ENCODE data around the gene KLF5.

Gene KLF5

DNA sequence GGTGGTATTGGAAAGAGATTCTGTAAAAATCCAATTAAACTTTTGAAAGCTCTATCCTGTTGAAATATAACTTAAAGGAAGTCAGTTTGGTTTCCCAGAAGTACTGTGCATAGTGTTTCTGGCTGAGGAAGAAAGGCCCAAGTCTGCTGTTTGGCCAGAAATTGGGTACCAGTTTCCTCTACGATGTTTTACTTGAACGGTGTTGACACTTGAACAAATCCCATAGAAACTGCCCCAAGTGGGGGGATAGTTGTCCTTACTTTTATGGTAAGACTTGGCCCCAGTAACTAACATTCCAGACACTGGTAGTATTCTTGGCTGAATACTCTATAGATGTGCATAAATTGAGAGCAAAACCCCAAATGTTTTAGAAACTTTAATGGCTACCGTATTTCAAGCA lies 14.2 kb downstream of the KLF5 start:
- DNase-seq (ENCODE audit: low read depth, low spot score): no peak
- TF ChIP-seq, protein P1, sequence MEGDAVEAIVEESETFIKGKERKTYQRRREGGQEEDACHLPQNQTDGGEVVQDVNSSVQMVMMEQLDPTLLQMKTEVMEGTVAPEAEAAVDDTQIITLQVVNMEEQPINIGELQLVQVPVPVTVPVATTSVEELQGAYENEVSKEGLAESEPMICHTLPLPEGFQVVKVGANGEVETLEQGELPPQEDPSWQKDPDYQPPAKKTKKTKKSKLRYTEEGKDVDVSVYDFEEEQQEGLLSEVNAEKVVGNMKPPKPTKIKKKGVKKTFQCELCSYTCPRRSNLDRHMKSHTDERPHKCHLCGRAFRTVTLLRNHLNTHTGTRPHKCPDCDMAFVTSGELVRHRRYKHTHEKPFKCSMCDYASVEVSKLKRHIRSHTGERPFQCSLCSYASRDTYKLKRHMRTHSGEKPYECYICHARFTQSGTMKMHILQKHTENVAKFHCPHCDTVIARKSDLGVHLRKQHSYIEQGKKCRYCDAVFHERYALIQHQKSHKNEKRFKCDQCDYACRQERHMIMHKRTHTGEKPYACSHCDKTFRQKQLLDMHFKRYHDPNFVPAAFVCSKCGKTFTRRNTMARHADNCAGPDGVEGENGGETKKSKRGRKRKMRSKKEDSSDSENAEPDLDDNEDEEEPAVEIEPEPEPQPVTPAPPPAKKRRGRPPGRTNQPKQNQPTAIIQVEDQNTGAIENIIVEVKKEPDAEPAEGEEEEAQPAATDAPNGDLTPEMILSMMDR (IDR thresholded peaks at IDR 0.05; ENCODE audit: low read depth, low read length): no peak
- H3K4me3 ChIP-seq (ENCODE audit: low read depth, low read length): no peak overlapping the region
- in situ Hi-C loops (cut with HindIII; ENCODE audit: low sequenced_read_pairs): no loop called here

DNA sequence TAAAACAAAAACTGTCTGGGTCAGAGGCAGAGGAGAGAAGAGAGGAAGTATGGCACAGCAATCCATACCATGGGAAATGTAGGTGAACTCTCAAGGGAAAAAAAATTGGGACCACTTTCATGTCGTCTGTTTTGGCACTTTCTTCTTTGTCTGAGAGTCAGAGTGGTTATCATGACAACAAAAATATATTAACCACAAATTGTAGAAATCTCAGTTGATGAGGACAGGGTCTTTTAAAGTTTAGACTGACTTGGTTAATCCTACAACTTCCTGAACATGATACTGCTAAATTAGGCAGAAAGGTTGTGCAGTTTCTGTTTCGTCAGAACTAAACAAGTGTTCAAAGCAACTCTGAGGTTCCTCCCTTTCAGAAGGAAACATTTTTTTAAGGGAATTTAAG lies 15.2 kb downstream of the KLF5 start:
- in situ Hi-C loops (cut with HindIII; ENCODE audit: low sequenced_read_pairs): no loop called here
- no peak for DNase-seq (ENCODE audit: low read depth, low spot score)
- no peak overlapping the region for H3K4me3 ChIP-seq (ENCODE audit: low read depth, low read length)
- TF ChIP-seq, protein P1 (IDR thresholded peaks at IDR 0.05; ENCODE audit: low read depth, low read length): no peak

- TF ChIP-seq, protein P1 (IDR thresholded peaks at IDR 0.05; ENCODE audit: low read depth, low read length): no peak
- H3K4me3 ChIP-seq (ENCODE audit: low read depth, low read length): no peak overlapping the region
- in situ Hi-C loops (cut with HindIII; ENCODE audit: low sequenced_read_pairs): no loop called here
- DNase-seq (ENCODE audit: low read depth, low spot score): no peak
Measured at GRCh38 chr13:73074926-73075325, 16.1 kb downstream of the KLF5 start.

DNA sequence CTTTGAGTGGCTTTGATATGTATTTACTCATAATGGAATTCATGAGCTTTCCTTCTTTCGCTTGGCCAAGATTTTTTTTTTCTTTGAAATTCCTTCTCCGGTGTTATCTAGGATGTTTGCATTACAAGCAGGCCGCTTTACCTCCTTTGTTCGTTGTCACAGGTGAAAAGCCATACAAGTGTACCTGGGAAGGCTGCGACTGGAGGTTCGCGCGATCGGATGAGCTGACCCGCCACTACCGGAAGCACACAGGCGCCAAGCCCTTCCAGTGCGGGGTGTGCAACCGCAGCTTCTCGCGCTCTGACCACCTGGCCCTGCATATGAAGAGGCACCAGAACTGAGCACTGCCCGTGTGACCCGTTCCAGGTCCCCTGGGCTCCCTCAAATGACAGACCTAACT lies 16.7 kb downstream of the KLF5 start:
- no peak overlapping the region for H3K4me3 ChIP-seq (ENCODE audit: low read depth, low read length)
- TF ChIP-seq, protein P1 (IDR thresholded peaks at IDR 0.05; ENCODE audit: low read depth, low read length): no peak
- DNase-seq (ENCODE audit: low read depth, low spot score): no peak

DNA sequence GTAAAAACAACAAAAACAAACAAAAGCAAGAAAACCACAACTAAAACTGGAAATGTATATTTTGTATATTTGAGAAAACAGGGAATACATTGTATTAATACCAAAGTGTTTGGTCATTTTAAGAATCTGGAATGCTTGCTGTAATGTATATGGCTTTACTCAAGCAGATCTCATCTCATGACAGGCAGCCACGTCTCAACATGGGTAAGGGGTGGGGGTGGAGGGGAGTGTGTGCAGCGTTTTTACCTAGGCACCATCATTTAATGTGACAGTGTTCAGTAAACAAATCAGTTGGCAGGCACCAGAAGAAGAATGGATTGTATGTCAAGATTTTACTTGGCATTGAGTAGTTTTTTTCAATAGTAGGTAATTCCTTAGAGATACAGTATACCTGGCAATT lies 17.1 kb downstream of the KLF5 start:
- H3K4me3 ChIP-seq (ENCODE audit: low read depth, low read length): no peak overlapping the region
- TF ChIP-seq, protein P1 (IDR thresholded peaks at IDR 0.05; ENCODE audit: low read depth, low read length): no peak
- in situ Hi-C loops (cut with HindIII; ENCODE audit: low sequenced_read_pairs): no loop called here
- DNase-seq (ENCODE audit: low read depth, low spot score): no peak

More for the DNA sequence above, 16.7 kb downstream of the KLF5 start:
- in situ Hi-C loops (cut with HindIII; ENCODE audit: low sequenced_read_pairs): no loop called here

- in situ Hi-C loops (cut with HindIII; ENCODE audit: low sequenced_read_pairs): no loop called here
- no peak for DNase-seq (ENCODE audit: low read depth, low spot score)
- TF ChIP-seq, protein P1 (IDR thresholded peaks at IDR 0.05; ENCODE audit: low read depth, low read length): no peak
- no peak overlapping the region for H3K4me3 ChIP-seq (ENCODE audit: low read depth, low read length)
Measured at GRCh38 chr13:73077865-73078264, 19.1 kb downstream of the KLF5 start.

GRCh38 chr13:73079359-73079758 lies 20.6 kb downstream of the KLF5 start:
- H3K4me3 ChIP-seq (ENCODE audit: low read depth, low read length): no peak overlapping the region
- no peak for DNase-seq (ENCODE audit: low read depth, low spot score)
- TF ChIP-seq, protein P1 (IDR thresholded peaks at IDR 0.05; ENCODE audit: low read depth, low read length): no peak
- in situ Hi-C loops (cut with HindIII; ENCODE audit: low sequenced_read_pairs): no loop called here

Measured in astrocyte of the spinal cord (primary cell).